GM03348 (cell line): Measurements from ENCODE around the gene CRYBA2.

Experiments
- DNase-seq: peaks from one replicate; pipeline ENCODE4 v3.0.0; 2012; ENCODE audit warnings: low spot score

The CRYBA2 gene

DNA sequence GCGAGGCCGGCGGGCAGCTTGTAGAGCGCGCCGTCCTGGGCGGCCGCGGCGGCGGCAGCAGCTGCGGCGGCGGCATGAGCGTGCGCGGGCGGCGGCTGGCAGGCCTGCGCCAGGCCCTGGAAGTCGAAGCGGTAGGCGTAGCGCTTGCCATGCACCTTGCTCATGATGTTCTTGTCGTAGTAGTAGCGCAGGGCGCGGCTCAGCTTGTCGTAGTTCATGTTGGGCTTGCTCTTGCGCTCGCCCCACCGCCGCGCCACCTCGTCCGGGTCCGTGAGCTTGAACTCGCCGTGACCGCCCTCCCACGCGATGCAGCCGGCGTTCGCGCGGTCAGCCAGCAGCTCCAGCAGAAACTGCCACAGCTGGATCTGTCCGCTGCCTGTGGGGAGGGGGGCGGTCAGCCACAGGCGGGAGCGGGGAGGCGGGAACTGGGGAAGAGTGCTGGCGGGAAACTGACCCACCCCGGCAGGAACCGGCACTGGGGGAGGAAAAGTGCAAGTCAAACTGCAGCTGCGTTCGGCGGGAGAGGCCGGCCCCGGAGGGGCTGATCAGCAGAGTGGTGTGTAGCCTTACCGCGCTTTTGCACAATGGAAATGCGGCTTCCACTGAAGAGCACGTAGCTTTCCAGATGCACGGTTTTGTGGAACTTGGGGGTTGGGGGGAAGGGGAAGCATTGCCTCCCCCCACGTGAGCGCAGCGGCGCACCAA lies 11.2 kb downstream of the CRYBA2 start:
- DNase-seq: no peak

- no peak for DNase-seq
These were observed 11.8 kb downstream of the CRYBA2 start for GRCh38 chr2:218981390-218981880.

DNA sequence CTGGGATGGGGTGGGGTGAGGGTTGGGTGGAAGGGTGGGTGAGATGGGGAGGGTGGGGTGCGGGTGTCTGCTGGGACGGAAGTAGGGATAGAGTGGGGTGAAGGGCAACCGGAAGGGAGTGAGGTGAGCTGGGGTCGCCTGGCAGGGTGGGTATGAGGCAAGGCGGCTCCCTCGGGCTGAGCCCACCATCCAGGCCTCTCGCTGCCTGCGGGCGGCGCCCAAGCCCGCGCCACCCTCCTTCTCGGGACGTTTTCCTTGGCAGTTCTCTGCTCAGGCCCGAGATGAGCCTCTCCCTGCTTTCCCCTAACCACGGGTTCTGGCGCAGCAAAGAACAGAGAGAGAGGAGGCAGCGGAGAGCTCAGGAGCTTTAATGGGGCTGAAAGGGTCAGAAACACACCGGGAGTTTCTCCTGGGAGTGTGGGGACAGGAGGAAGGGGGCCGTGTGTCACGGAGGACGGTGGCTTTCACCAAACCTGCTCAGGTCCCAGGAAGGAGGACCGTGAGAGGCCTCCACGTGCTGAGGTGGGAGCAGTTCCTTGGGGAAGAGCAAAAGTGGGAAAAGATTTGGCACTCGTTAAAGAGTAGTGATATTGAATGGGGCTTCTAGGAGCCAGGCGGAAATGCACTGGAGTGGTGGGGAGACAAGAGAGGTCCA lies 12.4 kb downstream of the CRYBA2 start:
- no peak for DNase-seq

DNA sequence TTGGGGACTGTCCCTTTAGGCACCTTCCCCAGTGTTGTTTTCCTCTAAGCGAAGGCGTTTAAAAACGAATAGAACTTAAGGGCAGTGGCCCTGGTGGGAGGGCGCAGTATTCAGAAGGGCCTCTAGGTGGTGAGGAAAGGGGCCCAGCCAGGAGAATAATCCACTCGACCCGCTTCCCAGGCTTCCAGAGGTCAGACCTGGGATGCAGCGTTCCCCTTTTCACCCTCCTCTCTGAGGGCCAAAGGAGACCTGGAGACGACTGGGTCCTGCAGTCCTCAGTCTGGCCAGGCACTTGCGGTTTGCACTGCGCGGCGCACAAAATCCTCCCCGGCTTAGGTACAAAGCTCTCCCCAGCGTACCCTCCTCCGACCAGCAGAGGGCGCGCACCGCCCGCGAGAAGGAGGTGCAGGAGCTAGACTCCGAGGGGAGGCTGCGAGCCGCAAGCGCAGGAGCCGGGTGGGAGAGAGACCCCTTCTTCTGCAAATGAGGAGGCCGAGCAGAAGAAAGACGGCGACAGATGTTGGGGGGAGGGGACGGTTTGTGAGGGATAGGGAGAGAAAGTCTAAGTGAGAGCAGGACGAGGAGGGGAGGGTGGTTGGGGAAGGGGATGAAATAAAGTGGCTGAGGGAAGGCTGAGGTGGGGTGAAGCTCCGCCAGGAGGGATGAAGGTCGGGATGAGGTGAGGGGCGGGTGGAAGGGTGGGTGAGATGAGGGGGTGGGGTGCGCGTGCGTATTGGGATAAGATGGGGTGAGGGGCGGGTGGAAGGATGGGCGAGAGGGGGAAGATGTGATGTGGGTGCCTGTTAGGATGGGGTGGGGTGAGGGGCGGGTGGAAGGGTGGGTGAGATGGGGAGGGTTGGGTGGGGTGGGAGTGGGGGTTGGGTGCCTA lies 13.1 kb downstream of the CRYBA2 start:
- DNase-seq: peak; percentile 88

DNA sequence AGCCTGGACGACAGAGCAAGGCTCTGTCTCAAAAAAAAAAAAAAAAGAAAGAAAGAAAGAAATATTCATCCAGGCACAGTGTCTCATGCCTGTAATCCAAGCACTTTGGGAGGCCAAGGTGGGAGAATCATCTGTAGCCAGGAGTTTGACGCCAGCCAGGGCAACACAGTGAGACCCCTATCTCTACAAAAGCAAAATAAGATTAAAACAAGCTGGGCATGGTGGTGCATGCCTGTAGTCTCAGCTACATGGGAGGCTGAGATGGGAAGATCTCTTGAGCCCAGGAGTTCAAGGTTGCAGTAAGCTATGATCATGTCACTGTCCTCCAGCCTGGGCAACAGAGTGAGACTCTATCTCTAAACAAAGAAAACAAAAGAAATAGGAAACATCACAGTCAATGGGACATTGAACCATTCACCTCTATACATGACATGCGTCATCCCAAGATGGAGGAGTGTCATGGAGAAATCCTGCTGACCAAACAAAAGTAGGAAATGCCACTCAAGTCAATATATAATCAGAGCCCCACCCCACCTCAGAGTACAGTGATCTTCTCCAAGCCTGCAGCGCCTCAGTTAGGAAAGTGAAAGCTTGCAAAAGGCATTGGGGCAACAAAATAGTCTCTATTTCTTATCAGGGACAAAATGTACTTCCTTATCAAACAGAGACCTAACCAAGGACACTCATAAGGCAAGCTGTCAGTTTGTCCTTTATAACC lies 18.0 kb downstream of the CRYBA2 start:
- DNase-seq: no peak

DNA sequence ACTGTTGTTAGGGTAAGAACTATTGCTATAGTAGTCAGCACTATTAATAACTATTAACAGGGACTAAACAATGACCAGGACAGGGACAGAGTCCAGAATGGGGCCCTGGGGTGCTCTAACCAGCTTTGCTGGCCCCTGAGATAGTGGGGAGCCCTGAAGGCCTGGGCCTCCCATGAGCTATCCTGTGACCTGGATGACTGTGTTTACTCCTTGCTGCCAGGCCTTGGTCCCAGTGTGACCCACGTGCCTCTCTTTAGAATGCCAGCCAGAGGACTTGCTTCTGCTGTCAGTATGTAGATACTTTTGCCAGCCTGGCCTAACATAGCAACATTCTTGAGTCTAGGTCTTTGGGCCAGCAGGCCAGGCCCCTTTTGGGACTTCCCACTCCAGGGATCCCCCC lies 22.3 kb downstream of the CRYBA2 start:
- no peak for DNase-seq

DNA sequence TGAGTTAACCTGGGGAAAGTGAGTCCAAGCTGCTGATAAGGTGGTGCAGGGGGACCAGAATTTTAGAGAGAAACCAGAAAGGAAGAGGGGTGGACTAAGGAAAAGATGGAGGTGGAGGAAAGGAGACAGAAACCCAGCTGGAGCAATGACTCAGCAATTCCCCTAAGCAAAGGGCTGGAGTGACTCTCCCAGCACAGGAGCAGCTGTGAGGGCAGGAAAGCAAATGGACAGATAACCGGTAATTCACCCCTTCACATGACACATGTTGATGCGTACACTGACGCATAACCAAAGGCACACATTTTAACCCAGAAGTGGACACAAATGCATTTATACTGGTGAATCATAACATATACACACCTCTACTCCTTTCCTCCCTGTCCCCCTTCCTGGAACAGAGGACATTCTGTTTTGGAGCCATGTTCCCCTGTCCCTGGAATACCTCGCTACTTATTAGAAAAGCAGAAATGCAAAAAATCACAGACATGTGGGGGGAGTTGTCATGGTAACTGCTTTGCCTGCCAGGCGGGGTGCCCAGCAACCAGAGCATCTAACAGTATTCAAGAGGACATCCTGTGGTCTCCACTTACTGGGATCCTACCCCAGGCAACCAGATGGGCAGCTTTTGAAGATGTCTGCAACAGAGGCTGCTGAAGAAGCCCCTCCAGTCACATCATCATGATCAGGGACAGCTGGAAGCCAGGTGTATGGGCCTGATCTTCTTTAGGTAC lies 29.0 kb downstream of the CRYBA2 start:
- no peak for DNase-seq

DNA sequence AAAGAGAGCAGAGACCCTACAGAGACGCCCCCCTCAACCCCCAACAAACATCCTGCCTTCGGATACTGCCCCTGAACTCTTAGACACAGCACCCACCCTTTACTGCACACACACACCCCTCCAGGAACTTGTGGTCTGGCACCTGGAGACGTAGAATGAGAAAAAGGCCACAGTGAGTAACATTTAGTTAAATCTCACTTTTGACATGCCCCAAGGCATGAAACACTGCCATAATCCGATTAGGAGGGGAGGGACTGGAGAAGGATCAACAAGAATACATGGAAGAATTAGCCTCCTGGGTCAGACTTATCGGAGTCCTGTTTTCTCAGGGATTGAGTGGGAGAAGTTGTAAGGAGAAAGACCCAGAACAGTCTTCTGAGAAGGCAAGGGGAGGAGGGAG lies 29.6 kb downstream of the CRYBA2 start:
- no peak for DNase-seq

DNA sequence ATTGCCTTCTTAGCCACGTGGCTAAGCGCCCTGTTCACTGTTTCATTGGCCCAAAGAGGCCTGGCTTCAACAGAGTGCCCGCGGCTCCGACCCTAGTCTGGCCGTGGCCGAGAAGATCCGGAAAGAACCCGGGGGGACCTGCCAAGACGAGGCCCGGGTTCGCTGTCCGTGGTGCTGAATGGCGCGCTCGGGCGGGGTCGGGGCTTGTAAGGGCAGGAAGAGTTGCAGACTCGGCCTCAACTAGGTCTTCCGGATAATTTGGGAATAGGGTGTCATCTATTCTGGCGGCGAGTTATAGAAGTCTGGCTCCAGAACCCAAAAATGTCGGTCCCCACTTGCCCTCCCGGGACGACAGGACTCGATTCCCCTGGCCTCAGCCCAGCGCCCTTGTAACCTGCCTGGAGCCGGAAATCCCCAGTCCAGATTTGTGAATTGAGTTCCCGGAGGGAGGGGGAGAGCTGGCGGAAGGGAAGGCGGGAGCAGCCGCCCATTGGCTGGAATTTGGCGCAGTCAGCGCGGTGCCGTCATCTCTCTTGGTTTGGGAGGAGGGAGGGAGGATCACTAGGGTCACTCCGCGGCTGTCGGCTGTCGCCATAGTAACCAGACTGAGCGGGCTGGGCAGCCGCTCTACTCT lies 30.2 kb downstream of the CRYBA2 start:
- DNase-seq: peak; percentile 70

GRCh38 chr2:218961651-218962570 lies 31.3 kb downstream of the CRYBA2 start:
- DNase-seq: no peak

- no peak for DNase-seq
These were observed 32.0 kb downstream of the CRYBA2 start for GRCh38 chr2:218961229-218961628.

GRCh38 chr2:218960309-218961165 lies 32.7 kb downstream of the CRYBA2 start:
- no peak for DNase-seq

DNA sequence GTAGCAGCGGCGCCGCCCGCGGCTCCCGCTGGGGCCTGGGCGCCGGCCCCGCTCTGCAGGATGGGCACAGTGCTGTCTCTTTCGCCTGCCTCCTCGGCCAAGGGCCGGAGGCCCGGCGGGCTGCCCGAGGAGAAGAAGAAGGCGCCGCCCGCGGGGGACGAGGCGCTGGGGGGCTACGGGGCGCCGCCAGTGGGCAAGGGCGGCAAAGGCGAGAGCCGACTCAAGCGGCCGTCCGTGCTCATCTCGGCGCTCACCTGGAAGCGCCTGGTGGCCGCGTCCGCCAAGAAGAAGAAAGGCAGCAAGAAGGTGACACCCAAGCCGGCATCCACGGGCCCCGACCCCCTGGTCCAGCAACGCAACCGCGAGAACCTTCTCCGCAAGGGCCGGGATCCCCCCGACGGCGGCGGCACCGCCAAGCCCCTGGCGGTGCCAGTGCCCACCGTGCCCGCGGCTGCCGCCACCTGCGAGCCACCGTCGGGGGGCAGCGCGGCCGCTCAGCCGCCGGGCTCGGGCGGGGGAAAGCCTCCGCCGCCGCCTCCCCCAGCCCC lies 33.4 kb downstream of the CRYBA2 start:
- no peak for DNase-seq

GRCh38 chr2:218959141-218959731 lies 34.0 kb downstream of the CRYBA2 start, which contains the start of gene CDK5R2:
Gene CDK5R2, plus strand, starts transcription at chr2:218959666. Its CDS starts 155 bp downstream, at chr2:218959821.
- peak; percentile 96 for DNase-seq

DNA sequence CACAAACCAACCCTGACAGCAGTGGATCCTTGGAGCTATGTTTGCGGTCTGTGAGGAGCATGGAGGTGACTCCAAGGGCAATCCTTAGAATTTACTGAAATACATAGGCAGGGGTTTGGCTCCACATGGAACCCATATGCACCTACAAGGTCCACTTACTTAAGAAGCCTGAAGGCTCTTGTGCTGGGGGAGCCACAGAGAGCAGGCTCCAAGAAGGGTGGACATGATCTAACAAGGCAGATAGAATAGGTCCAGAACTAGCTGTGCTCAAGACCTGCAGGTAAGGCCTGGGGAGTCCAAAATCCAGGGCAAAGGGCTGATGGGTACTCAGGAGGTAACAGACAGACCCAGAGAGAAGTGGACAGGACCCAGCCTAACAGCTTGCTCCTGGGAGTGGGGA lies 34.9 kb downstream of the CRYBA2 start:
- DNase-seq: no peak

DNA sequence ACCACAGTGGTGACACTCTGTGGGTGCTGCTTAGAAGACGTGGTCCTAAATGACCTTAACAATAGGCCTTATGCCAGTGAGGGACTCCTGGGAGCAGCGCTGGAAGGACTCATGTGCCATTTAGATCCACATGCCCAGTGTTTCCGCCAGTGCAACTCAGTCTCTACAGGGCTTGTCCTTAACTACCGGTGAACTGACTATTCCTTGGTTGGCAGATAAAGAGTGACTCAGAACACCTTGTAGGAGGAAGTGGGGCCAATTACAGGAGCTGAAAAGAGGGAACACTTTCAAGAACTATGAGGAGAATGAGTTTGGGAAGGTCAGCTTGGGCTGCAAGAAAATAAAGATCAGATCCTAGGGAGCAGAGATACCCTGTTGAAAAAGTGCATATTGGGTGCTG lies 35.6 kb downstream of the CRYBA2 start:
- no peak for DNase-seq

- DNase-seq: no peak
These were observed 37.2 kb downstream of the CRYBA2 start for GRCh38 chr2:218956039-218956438.
